ENCODE measurements around the gene DNAJA3.

DNA sequence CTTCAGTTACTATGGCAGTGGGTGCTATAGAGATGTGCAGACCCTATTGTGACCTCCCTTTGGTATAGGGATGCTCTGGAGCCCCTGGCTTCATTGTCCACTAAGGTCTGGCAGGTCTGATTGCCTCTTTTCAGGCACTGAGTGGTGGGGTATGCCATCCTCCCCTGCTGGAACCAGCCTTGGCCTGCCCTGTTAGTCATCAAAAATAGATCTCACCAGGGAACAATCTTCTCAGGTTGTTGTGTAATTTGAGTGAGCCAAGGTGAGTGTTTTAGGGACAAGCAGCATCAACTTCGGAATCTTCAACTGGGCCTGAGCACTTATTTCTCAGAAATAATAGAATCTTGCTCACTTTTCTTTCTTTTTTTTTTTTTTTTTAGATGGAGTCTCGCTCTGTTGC is 70.1 kb downstream of the DNAJA3 start:
- TF ChIP-seq CTCF (IDR thresholded peaks at IDR 0.05; ENCODE audit: low read length) (no peak), EZH2 (optimal IDR thresholded peaks at IDR 0.05; ENCODE audit: low read depth, low read length) (no peak), EZH2phosphoT487 (IDR thresholded peaks at IDR 0.05; ENCODE audit: low read length) (no peak)

Data from MM.1S (cell line).